GM12892 (cell line): ENCODE results near the gene WARS2.

Experiments used
- POLR2A ChIP-seq: IDR thresholded peaks from 2 replicates; pipeline ENCODE4 v1.6.1; 2011; ENCODE audit warnings: low read depth, low read length, control low read depth
- POLR2AphosphoS5 ChIP-seq: IDR thresholded peaks from 2 replicates; pipeline ENCODE4 v1.6.1; 2011; ENCODE audit warnings: low read depth, low read length, control low read depth
- TAF1 ChIP-seq: IDR thresholded peaks from 2 replicates; pipeline ENCODE4 v1.6.1; 2011; ENCODE audit warnings: low read depth, mild to moderate bottlenecking, control low read depth, low read length, borderline replicate concordance

DNA sequence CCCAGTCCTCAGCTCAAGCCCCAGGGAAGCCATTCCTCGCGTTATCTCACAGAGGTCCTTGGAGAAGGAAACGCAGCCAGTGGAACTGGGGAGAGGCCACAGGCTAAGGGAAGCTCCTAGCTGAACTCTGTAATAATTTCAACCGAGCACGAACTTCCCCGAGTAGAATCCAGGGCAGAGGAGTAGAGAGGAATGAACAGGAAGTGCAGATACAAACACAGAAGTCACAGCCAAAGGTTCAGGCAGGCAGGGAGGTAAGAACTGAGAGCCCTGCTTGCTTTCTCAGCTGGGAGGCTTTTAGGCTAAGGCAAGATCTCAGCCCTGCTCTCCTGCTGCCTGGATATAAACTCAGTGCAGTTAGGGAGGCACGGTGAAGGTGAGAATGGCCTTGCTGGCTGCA, 23.7 kb downstream of the WARS2 start:
- no peak for TF ChIP-seq TAF1
- no peak for TF ChIP-seq POLR2A
- TF ChIP-seq POLR2AphosphoS5, result no peak
